ENCODE results near the gene CPNE1. TPM values are rescaled to one million over a fixed set of nuclear protein-coding genes. Genes with fewer than 3 reads are reported as not detected.
A peak's percentile ranks its signal among the peaks of the same experiment; 100 is the strongest.

The CPNE1 gene
- polyA plus RNA-seq, 3 donors = 153 to 210 (median 167) TPM

- H3K4me3 ChIP-seq (replicated peaks in 1 of 3; ENCODE audit: low read depth in 2 of 3, low read length in 3 of 3) = no peak overlapping the region
- no peak overlapping the region for H3K4me2 ChIP-seq (replicated peaks; ENCODE audit: extremely low read depth, low read length, poor library complexity, severe bottlenecking)
- Mint-ChIP-seq H3K4me3 (no peak overlapping the region), H3K27ac (peak overlapping the region in 3 of 7 donors; percentile 45 to 48 (median 45)), H3K36me3 (peaks cover 73 to 91% of the 10 kb centered on the region in 2 donors), H3K4me1 (no peaks in the 10 kb centered on the region), H3K27me3 (ENCODE audit: low read depth in 3 of 3) (no peaks in the 10 kb centered on the region), H3K9me3 (no peaks in the 10 kb centered on the region)
- H3K79me2 ChIP-seq (ENCODE audit: insufficient read depth, low read length) = peaks cover 98% of the 10 kb centered on the region
- WGBS (ENCODE audit: insufficient coverage) = no CpG with 5 or more reads among the region's 6 CpGs
- no peaks in the 10 kb centered on the region for H3K27me3 ChIP-seq (ENCODE audit: control insufficient read depth in 2 of 2, insufficient read depth in 2 of 2, low read length in 2 of 2)
- no peak overlapping the region for H2AFZ ChIP-seq (ENCODE audit: insufficient read depth, low read depth, low read length, poor library complexity, severe bottlenecking)
- H3K36me3 ChIP-seq (replicated peaks in 1 of 2; ENCODE audit: control insufficient read depth in 1 of 2, insufficient read depth in 2 of 2, low read length in 2 of 2) = peaks cover 98 to 100% of the 10 kb centered on the region in 2 donors
- H4K20me1 ChIP-seq (ENCODE audit: insufficient read depth, low read length) = peaks cover 100% of the 10 kb centered on the region
- H3K9ac ChIP-seq (ENCODE audit: insufficient read depth, low read length, poor library complexity, severe bottlenecking) = no peak overlapping the region
- no peak for TF ChIP-seq CTCF (IDR thresholded peaks at IDR 0.05)
- H3K9me3 ChIP-seq (replicated peaks in 1 of 2; ENCODE audit: control insufficient read depth in 1 of 2, insufficient read depth in 1 of 2, low read length in 2 of 2) = no peaks in the 10 kb centered on the region
- no peaks in the 10 kb centered on the region for H3K4me1 ChIP-seq (ENCODE audit: control insufficient read depth in 1 of 2, insufficient read depth in 2 of 2, low read length in 2 of 2)
- intact Hi-C loops (cut with micrococcal nuclease) = loop anchor here in 1 of 2 donors (10.0 kb wide), 1 partner anchor 1203 kb away; no protein-coding TSS in a partner anchor
- H3K27ac ChIP-seq (ENCODE audit: low read depth in 1 of 2, low read length in 2 of 2) = no peak overlapping the region
- DNase-seq = no peak
Measured at GRCh38 chr20:35711588-35712209, 47.0 kb upstream of the CPNE1 start.

GRCh38 chr20:35710884-35711587 lies 46.3 kb upstream of the CPNE1 start:
- Mint-ChIP-seq H3K27me3 (ENCODE audit: low read depth in 3 of 3) (no peaks in the 10 kb centered on the region), H3K4me3 (no peak overlapping the region), H3K9me3 (no peaks in the 10 kb centered on the region), H3K4me1 (no peaks in the 10 kb centered on the region), H3K27ac (peak overlapping the region in 1 of 7 donors; percentile 28), H3K36me3 (peaks cover 72 to 91% of the 10 kb centered on the region in 2 donors)
- intact Hi-C loops (cut with micrococcal nuclease) = loop anchor here in 1 of 2 donors (10.0 kb wide), 1 partner anchor 1204 kb away; no protein-coding TSS in a partner anchor
- Histone ChIP-seq H3K27me3 (ENCODE audit: control insufficient read depth in 2 of 2, insufficient read depth in 2 of 2, low read length in 2 of 2) (no peaks in the 10 kb centered on the region), H4K20me1 (ENCODE audit: insufficient read depth, low read length) (peaks cover 100% of the 10 kb centered on the region), H3K27ac (ENCODE audit: low read depth in 1 of 2, low read length in 2 of 2) (no peak overlapping the region), H3K4me2 (replicated peaks; ENCODE audit: extremely low read depth, low read length, poor library complexity, severe bottlenecking) (no peak overlapping the region), H3K4me3 (replicated peaks in 1 of 3; ENCODE audit: low read depth in 2 of 3, low read length in 3 of 3) (no peak overlapping the region), H3K4me1 (ENCODE audit: control insufficient read depth in 1 of 2, insufficient read depth in 2 of 2, low read length in 2 of 2) (no peaks in the 10 kb centered on the region), H3K36me3 (replicated peaks in 1 of 2; ENCODE audit: control insufficient read depth in 1 of 2, insufficient read depth in 2 of 2, low read length in 2 of 2) (peaks cover 98 to 100% of the 10 kb centered on the region in 2 donors), H3K79me2 (ENCODE audit: insufficient read depth, low read length) (peaks cover 98% of the 10 kb centered on the region), H3K9ac (ENCODE audit: insufficient read depth, low read length, poor library complexity, severe bottlenecking) (no peak overlapping the region), H3K9me3 (replicated peaks in 1 of 2; ENCODE audit: control insufficient read depth in 1 of 2, insufficient read depth in 1 of 2, low read length in 2 of 2) (no peaks in the 10 kb centered on the region), H2AFZ (ENCODE audit: insufficient read depth, low read depth, low read length, poor library complexity, severe bottlenecking) (no peak overlapping the region)
- DNase-seq = no peak
- no CpG with 5 or more reads among the region's 6 CpGs for WGBS (ENCODE audit: insufficient coverage)
- TF ChIP-seq CTCF (IDR thresholded peaks at IDR 0.05) = no peak
